DND-41 (cell line): Measurements from ENCODE around the gene PACRG.

Source experiments
- CTCF ChIP-seq: IDR thresholded peaks from 2 replicates; pipeline ENCODE4 v1.5.1; 2012; ENCODE audit warnings: borderline replicate concordance, low read length, moderate library complexity, mild to moderate bottlenecking; ENCODE audit not compliant: poor library complexity, severe bottlenecking; ENCODE audit errors: extremely low read depth
- EZH2 ChIP-seq: IDR thresholded peaks from 3 replicates; pipeline ENCODE4 v1.6.1; 2012; ENCODE audit warnings: borderline replicate concordance, low read depth, mild to moderate bottlenecking, moderate library complexity, low read length, inconsistent platforms; ENCODE audit not compliant: severe bottlenecking

- TF ChIP-seq CTCF = no peak
- no peak for TF ChIP-seq EZH2
Measured at GRCh38 chr6:162857326-162857725, 129.6 kb downstream of the PACRG start.
